ENCODE results near the gene TMEM52. TPM values are rescaled to one million over a fixed set of nuclear protein-coding genes. Genes with fewer than 3 reads are reported as not detected.

Gene TMEM52
- total and polyA plus RNA-seq, 10 donors, result 0.35 to 4.7 (median 1.7) TPM; not detected in 1

GRCh38 chr1:1900883-1901640 lies 18.0 kb downstream of the TMEM52 start:
- no peak for DNase-seq
- no peaks in the 10 kb centered on the region for H3K36me3 ChIP-seq
- H3K4me3 ChIP-seq, result no peak overlapping the region
- WGBS, 5 donors, result 69 to 82% (median 75%) methylated on average over 12 to 14 of the region's 14 CpGs
- H3K4me1 ChIP-seq, result peaks cover 2 to 42% (median 14%) of the 10 kb centered on the region in 6 donors
- H3K27ac ChIP-seq, result no peak overlapping the region
- intact Hi-C loops (cut with DNase I; ENCODE audit: low total_unique reads), result no loop called here
- peaks cover 0 to 10% (median 0%) of the 10 kb centered on the region in 7 donors for H3K27me3 ChIP-seq (replicated peaks in 1 of 7)
- no peaks in the 10 kb centered on the region for H3K9me3 ChIP-seq
- no peak for TF ChIP-seq POLR2AphosphoS5 (IDR thresholded peaks at IDR 0.05)
- no peak for TF ChIP-seq CTCF (IDR thresholded peaks at IDR 0.05 in 8 of 11, conservative IDR thresholded peaks at IDR 0.05 in 3 of 11)
- no peak for TF ChIP-seq POLR2A (IDR thresholded peaks at IDR 0.05)

- DNase-seq, result no peak
- 53 to 68% (median 56%) methylated on average over 5 to 9 of the region's 9 CpGs for WGBS, 5 donors
These were observed 19.1 kb downstream of the TMEM52 start for GRCh38 chr1:1899967-1900327.

GRCh38 chr1:1899266-1899966 lies 19.7 kb downstream of the TMEM52 start:
- no peaks in the 10 kb centered on the region for H3K36me3 ChIP-seq
- no peak for DNase-seq
- H3K27ac ChIP-seq, result no peak overlapping the region
- no peaks in the 10 kb centered on the region for H3K9me3 ChIP-seq
- 12 to 29% (median 21%) methylated on average over 10 to 16 of the region's 16 CpGs for WGBS, 5 donors
- H3K4me3 ChIP-seq, result no peak overlapping the region
- peaks cover 7 to 54% (median 27%) of the 10 kb centered on the region in 6 donors for H3K4me1 ChIP-seq
- intact Hi-C loops (cut with DNase I; ENCODE audit: low total_unique reads), result loop anchor here (10.0 kb wide), 1 partner anchor 115 kb away; no protein-coding TSS in a partner anchor
- TF ChIP-seq CTCF (IDR thresholded peaks at IDR 0.05 in 8 of 11, conservative IDR thresholded peaks at IDR 0.05 in 3 of 11) (peak in 1 of 11 experiments; percentile 20), POLR2AphosphoS5 (IDR thresholded peaks at IDR 0.05) (no peak)
- peaks cover 0 to 10% (median 0%) of the 10 kb centered on the region in 7 donors for H3K27me3 ChIP-seq (replicated peaks in 1 of 7)

More at GRCh38 chr1:1899967-1900327, 19.1 kb downstream of the TMEM52 start:
- intact Hi-C loops (cut with DNase I; ENCODE audit: low total_unique reads), result loop anchor here (10.0 kb wide), 1 partner anchor 115 kb away; no protein-coding TSS in a partner anchor
- Histone ChIP-seq H3K27ac (no peak overlapping the region), H3K27me3 (replicated peaks in 1 of 7) (peaks cover 0 to 10% (median 0%) of the 10 kb centered on the region in 7 donors), H3K36me3 (no peaks in the 10 kb centered on the region), H3K4me3 (no peak overlapping the region), H3K4me1 (peaks cover 1 to 49% (median 22%) of the 10 kb centered on the region in 6 donors), H3K9me3 (no peaks in the 10 kb centered on the region)
- TF ChIP-seq POLR2AphosphoS5 (IDR thresholded peaks at IDR 0.05) (no peak), CTCF (IDR thresholded peaks at IDR 0.05 in 8 of 11, conservative IDR thresholded peaks at IDR 0.05 in 3 of 11) (no peak), POLR2A (IDR thresholded peaks at IDR 0.05) (no peak)

All from spleen (tissue), 11 donors.